Hematopoietic multipotent progenitor cell treated with erythropoietin and hydrocortisone succinate and interleukin-3 and kit ligand, for 8 days (in vitro differentiated cells): ENCODE results near the gene OR9Q2.
"Not testable (repeated sequence)": the region's sequence is repeated elsewhere in the genome, so short reads cannot be mapped to it uniquely, and the experiment has no call there.

Experiments used
- DNase-seq: peaks from one replicate; pipeline ENCODE4 v3.0.0-alpha.2; 2015

OR9Q2 gene, protein sequence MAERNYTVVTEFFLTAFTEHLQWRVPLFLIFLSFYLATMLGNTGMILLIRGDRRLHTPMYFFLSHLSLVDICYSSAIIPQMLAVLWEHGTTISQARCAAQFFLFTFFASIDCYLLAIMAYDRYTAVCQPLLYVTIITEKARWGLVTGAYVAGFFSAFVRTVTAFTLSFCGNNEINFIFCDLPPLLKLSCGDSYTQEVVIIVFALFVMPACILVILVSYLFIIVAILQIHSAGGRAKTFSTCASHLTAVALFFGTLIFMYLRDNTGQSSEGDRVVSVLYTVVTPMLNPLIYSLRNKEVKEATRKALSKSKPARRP

DNA sequence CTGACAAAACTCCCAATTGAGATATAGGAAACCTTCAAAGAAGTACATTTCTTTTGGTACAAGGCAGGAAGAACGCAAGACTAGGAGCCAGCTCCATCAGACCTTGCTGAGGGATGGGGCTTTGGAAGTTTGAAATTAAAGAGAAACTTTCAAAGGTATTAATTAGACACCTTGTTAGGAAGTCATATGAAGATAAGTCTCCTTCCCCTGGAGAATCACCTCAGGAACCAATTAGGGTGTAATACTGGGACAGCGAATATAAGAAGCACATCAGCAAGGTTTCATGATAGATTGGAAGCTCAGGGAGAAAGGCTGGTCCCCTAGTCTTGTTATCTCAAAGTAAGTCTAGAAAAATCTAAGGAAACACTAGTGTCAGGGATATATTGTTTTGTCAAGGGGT is at the start of gene OR9Q2:
OR9Q2 (plus strand) TSS at position 301 of the 400 bp plus-strand sequence. CDS start 1,421 bp downstream, outside the sequence.
- DNase-seq: no peak

DNA sequence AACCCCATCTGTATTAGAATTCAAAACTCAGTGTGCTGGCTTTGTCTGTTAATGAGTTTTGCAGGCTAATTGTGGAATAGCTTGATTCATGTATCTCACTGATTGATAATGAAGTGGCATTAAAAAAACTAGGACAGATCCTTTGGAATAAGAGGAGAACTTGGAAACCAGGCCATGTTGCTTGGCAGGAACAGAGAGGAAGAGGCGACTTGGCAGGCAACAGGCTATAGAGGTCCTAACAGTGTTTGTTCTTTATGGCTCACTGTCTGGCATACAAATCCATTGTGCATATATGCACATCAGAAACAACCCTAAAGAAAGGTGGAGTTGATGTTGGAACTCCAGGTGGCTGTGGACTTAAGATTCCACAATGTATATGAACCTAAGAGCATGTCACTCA is 46.1 kb upstream of the OR9Q2 start:
- DNase-seq: no peak

DNA sequence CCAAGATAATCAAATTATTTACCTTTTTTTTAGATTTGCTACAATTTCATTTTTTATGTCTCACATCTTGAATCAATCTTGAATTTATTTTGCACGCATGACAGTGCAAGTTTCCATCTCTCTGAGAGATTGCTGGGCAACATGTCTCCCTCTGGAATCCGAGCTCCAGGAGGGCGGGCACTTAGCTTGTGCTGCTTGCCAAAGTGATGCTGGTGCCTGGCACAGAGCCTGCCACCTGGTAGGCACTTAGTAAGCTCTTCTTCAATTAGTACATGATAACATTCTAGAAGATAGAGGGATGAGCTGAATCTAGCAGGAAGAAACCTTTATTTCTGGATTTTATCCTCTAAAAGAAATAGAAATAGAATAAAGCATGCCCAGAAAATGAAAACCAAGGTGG is 36.1 kb upstream of the OR9Q2 start:
- DNase-seq: no peak

DNA sequence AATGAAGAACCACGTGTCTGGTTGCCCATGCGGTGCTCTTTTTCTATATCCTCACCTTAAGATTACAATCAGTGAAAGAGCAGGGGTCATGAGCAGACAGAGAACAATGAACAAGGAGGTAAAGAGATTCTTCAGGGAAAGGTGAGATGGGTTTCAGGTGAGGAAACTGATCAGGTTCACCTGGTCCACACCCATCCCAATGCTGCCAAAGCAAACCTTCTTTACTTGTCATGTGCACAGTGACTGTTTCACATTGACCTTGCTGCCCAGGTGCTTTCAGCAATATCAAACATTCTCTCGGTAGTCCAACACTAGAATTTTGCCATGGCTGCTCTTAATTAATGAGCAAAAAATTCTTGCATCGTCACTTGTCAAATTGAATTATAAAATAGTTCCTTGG is 24.5 kb upstream of the OR9Q2 start:
- DNase-seq: no peak

DNA sequence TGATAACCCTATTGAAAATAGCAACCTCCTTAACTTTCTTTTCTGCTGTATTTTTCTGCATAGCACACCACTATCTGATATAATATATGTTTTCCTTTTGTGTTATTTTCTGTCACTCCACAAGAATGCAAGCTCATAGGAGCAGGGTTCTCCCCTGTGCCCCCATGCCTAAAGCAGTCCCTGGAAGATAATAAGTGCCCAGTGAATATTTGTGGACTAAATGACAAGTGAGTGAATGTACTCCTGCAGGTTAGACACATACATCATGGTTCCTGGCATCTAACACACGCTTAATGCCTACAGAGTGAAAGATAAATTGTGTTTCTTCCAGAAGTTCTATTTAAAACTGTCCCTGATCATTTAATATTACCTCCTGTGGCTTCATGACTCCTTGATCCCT is 23.9 kb upstream of the OR9Q2 start:
- no peak for DNase-seq

GRCh38 chr11:58165504-58166106 is 23.3 kb upstream of the OR9Q2 start:
- DNase-seq: no peak

GRCh38 chr11:58177409-58178054 is 11.3 kb upstream of the OR9Q2 start:
- DNase-seq: no peak

DNA sequence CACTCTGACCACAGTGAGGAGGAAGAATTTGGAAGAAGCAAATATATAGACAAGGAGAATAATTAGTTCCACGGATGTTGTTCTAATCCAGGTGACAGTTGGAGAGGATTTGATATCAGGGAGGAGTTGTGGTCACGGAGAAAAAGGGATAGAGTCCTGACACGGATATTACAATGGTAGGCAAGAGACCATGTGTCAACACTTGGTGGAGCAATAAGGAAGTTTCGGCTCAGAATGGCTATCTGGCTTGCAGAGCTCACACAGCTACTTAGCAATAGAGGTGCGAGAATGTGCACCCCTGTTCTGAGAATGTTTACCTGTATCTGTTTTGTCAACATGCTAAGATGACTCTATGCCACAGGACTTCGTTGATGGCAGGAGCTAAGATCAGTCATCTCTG is 10.4 kb upstream of the OR9Q2 start:
- no peak for DNase-seq

- DNase-seq: no peak
These were observed 9.2 kb upstream of the OR9Q2 start for GRCh38 chr11:58179648-58180047.

DNA sequence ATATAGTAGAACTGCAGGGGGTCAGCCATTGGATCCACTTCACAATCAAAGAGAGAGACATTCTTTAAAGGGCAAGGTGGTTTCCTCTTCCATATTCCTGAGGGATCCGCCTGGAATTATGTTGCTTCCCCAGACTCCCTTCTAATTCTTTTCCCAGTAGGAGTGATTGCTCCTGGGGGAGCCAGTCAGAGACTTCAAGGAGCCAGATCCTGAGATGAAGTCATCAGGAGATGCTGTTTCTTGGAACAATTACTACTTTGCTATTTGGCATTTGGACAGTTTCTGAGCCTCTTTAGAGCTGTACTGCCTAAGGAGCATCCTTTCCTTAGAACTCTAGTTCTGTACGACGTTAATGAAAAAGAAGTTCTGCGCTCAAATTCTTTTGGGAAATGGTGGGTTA is 1.9 kb upstream of the OR9Q2 start:
- no peak for DNase-seq

GRCh38 chr11:58192229-58192628 is 3.4 kb downstream of the OR9Q2 start:
- no peak for DNase-seq

- no peak for DNase-seq
These were observed 4.5 kb downstream of the OR9Q2 start for GRCh38 chr11:58193391-58193790.

DNA sequence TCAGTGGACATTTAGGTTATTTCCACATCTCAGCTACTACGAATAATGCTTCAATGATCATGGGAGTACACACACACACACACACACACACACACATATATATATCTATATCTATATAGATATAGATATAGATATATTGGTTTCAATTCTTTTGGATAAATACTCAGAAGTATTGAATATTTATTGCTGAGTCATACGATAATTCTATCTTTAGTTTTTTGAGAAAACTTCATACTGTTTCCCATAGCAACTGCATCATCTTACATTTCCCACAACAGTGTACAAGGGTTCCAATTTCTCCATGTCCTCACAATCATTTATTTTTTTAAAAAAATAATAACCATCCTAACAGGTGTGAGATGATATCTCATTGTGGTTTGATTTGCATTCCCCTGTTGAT is 7.1 kb downstream of the OR9Q2 start:
- no peak for DNase-seq

- no peak for DNase-seq
These were observed 10.4 kb downstream of the OR9Q2 start for GRCh38 chr11:58199271-58199670.

GRCh38 chr11:58204042-58204441 is 15.2 kb downstream of the OR9Q2 start, which contains the start of gene OR1S2:
OR1S2 (minus strand) TSS chr11:58204142; CDS start chr11:58204142, 0 bp downstream.
- DNase-seq: no peak

DNA sequence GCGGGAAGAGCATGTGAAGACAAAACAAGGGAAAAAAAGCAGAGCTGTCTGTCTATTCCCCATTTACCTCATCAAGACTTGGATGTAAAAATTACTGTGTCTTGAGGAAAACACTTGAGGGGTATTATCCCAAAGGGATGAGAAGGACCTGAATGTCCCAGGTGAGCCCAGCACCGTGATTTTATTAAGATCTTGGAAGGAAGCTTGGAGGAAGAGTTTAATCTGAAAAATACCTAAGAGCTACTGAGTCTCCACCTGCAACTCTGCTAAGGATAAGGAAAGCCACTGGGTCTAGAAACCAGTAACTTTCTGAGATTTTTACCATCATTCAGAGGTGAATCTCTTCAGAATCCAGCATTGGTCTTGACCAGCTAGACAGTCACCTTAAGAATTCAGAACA is 23.6 kb downstream of the OR9Q2 start, which contains the start of gene OR1S1:
OR1S1 (plus strand) TSS at position 301 of the 400 bp plus-strand sequence.
- not testable (repeated sequence) for DNase-seq

DNA sequence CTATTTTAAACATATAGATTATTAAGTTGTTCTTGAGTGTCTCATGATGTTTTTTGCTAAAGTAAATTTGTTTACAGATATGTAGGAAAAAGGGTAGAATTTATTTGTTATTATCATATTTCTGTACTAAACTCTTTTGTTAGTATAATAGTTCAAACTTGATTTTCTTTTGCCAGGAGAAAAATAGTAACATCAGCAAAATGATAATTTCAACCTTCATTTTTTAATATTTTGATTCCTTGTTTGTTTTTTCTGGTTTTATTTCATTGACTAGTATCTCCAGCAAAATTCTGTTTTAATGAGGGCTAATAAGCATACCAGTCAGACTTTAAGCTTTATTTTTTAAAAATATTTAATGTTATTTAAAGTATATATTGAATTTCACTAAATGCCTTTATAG is 27.6 kb downstream of the OR9Q2 start:
- DNase-seq: no peak

- DNase-seq: no peak
These were observed 33.9 kb downstream of the OR9Q2 start for GRCh38 chr11:58222721-58223120.

- DNase-seq: no peak
These were observed 39.2 kb downstream of the OR9Q2 start for GRCh38 chr11:58227956-58228615.
